H1 (cell line): Measurements from ENCODE around the gene CNOT3.

Experiments used
- CTCF ChIP-seq, 3 experiments: IDR thresholded peaks; 1 replicate in 2 of 3; 2 replicates in 1 of 3; pipeline versions ENCODE4 v1.5.1 to v1.6.1; 2011; ENCODE audit warnings: low read length in 3 of 3, mild to moderate bottlenecking in 3 of 3, inconsistent platforms in 2 of 3, low read depth in 1 of 3, moderate library complexity in 1 of 3; ENCODE audit not compliant: insufficient read depth in 1 of 3; ENCODE audit errors: control extremely low read depth in 1 of 3
- EP300 ChIP-seq, 2 experiments: IDR thresholded peaks; 1 replicate in 1 of 2; 2 replicates in 1 of 2; pipeline ENCODE4 v1.6.1; 2011 to 2012; ENCODE audit warnings: low read depth in 2 of 2, low read length in 2 of 2, mild to moderate bottlenecking in 2 of 2, borderline replicate concordance in 1 of 2, inconsistent platforms in 1 of 2, moderate library complexity in 1 of 2
- MAX ChIP-seq: IDR thresholded peaks from 2 replicates; pipeline ENCODE4 v1.6.1; 2012; ENCODE audit warnings: inconsistent platforms
- NANOG ChIP-seq: IDR thresholded peaks from 2 replicates; pipeline ENCODE4 v1.6.1; 2011; ENCODE audit warnings: low read length, low read depth, mild to moderate bottlenecking, inconsistent platforms; ENCODE audit not compliant: insufficient read depth, poor library complexity, severe bottlenecking
- POLR2A ChIP-seq, 2 experiments: IDR thresholded peaks; 1 replicate in 1 of 2; 2 replicates in 1 of 2; pipeline ENCODE4 v1.6.1; 2011; ENCODE audit warnings: low read depth in 2 of 2, low read length in 2 of 2, mild to moderate bottlenecking in 2 of 2; ENCODE audit errors: control extremely low read depth in 1 of 2
- POLR2AphosphoS5 ChIP-seq: IDR thresholded peaks from 2 replicates; pipeline ENCODE4 v1.6.1; 2011; ENCODE audit warnings: low read depth, low read length
- SP1 ChIP-seq: IDR thresholded peaks from 2 replicates; pipeline ENCODE4 v1.6.1; 2011; ENCODE audit warnings: low read depth, low read length
- SRF ChIP-seq: IDR thresholded peaks from 2 replicates; pipeline ENCODE4 v1.6.1; 2011; ENCODE audit warnings: mild to moderate bottlenecking, low read depth, low read length, moderate library complexity
- YY1 ChIP-seq: IDR thresholded peaks from 2 replicates; pipeline ENCODE4 v1.6.1; 2011; ENCODE audit warnings: low read depth, mild to moderate bottlenecking, low read length
- ZNF274 ChIP-seq: IDR thresholded peaks from 2 replicates; pipeline ENCODE4 v1.7.0; 2012; ENCODE audit warnings: low read length, borderline replicate concordance; ENCODE audit errors: extremely low read depth

GRCh38 chr19:54152267-54152666 lies 14.7 kb downstream of the CNOT3 start:
- no peak for TF ChIP-seq CTCF (IDR thresholded peaks at IDR 0.05; ENCODE audit: control extremely low read depth in 1 of 3, insufficient read depth in 1 of 3, low read depth in 1 of 3, low read length in 3 of 3)
- no peak for TF ChIP-seq SRF
- no peak for TF ChIP-seq POLR2AphosphoS5
- TF ChIP-seq SP1 = no peak
- no peak for TF ChIP-seq MAX
- TF ChIP-seq EP300 (IDR thresholded peaks at IDR 0.05; ENCODE audit: borderline replicate concordance in 1 of 2, low read depth in 2 of 2, low read length in 2 of 2) = no peak
- no peak for TF ChIP-seq ZNF274
- TF ChIP-seq POLR2A (IDR thresholded peaks at IDR 0.05; ENCODE audit: control extremely low read depth in 1 of 2, low read depth in 2 of 2, low read length in 2 of 2) = no peak
- TF ChIP-seq YY1 = no peak
- no peak for TF ChIP-seq NANOG
